HepG2 (cell line): ENCODE measurements around the gene ZNF507. TPM values are rescaled to one million over a fixed set of nuclear protein-coding genes. Genes with fewer than 3 reads are reported as not detected.

Experiments
- AGO2 ChIP-seq: fragments of 200-400 bp; formaldehyde crosslinking; optimal IDR thresholded peaks from 2 replicates; pipeline ENCODE3; 2017; ENCODE audit warnings: mild to moderate bottlenecking, low read depth, low read length, moderate library complexity
- BCL6 ChIP-seq: IDR thresholded peaks from 2 replicates; pipeline ENCODE4 v1.6.1; 2016; ENCODE audit warnings: missing genetic modification reagents, missing compliant biosample characterization
- IKZF4 ChIP-seq: sonication (generic); formaldehyde crosslinking; IDR thresholded peaks from 2 replicates; pipeline ENCODE4 v1.5.1; 2020; ENCODE audit warnings: borderline replicate concordance, mild to moderate bottlenecking, low read depth, missing genetic modification reagents; ENCODE audit errors: not compliant biosample characterization
- KAT2B ChIP-seq: fragments of 150-350 bp; IDR thresholded peaks from 2 replicates; pipeline ENCODE4 v1.6.1; 2014; ENCODE audit warnings: low read depth, low read length, borderline replicate concordance
- RCOR2 ChIP-seq: IDR thresholded peaks from 2 replicates; pipeline ENCODE4 v1.6.1; 2016; ENCODE audit warnings: missing biosample characterization, missing genetic modification reagents
- SPEN ChIP-seq: sonication (generic); formaldehyde crosslinking; IDR thresholded peaks from 2 replicates; pipeline ENCODE4 v1.5.1; 2020; ENCODE audit warnings: low read depth, mild to moderate bottlenecking, missing genetic modification reagents
- TFDP1 ChIP-seq: IDR thresholded peaks from 2 replicates; pipeline ENCODE4 v1.6.1; 2016; ENCODE audit warnings: missing compliant biosample characterization, missing genetic modification reagents, borderline replicate concordance
- ZEB1 ChIP-seq: IDR thresholded peaks from 2 replicates; pipeline ENCODE4 v1.6.1; 2012; ENCODE audit warnings: mild to moderate bottlenecking, low read depth, inconsistent platforms; ENCODE audit not compliant: insufficient replicate concordance
- ZFY ChIP-seq: sonication (generic); formaldehyde crosslinking; IDR thresholded peaks from 2 replicates; pipeline ENCODE4 v1.4.0; 2020; ENCODE audit warnings: missing genetic modification reagents
- ZNF256 ChIP-seq: sonication (generic); formaldehyde crosslinking; conservative IDR thresholded peaks from 2 replicates; pipeline ENCODE4 v1.4.0; 2020; ENCODE audit warnings: missing genetic modification reagents
- ZNF512B ChIP-seq: sonication (generic); formaldehyde crosslinking; IDR thresholded peaks from 2 replicates; pipeline ENCODE4 v1.5.1; 2020; ENCODE audit warnings: missing genetic modification reagents, mild to moderate bottlenecking, borderline replicate concordance
- ZNF550 ChIP-seq: sonication (generic); formaldehyde crosslinking; IDR thresholded peaks from 2 replicates; pipeline ENCODE4 v1.4.0; 2020; ENCODE audit warnings: mild to moderate bottlenecking, missing genetic modification reagents, borderline replicate concordance
- ZNF775 ChIP-seq: sonication (generic); formaldehyde crosslinking; IDR thresholded peaks from 2 replicates; pipeline ENCODE4 v1.4.0; 2020; ENCODE audit warnings: missing genetic modification reagents, mild to moderate bottlenecking, moderate library complexity, borderline replicate concordance
- ZSCAN21 ChIP-seq: sonication (generic); formaldehyde crosslinking; IDR thresholded peaks from 2 replicates; pipeline ENCODE4 v1.8.0; 2022; ENCODE audit warnings: mild to moderate bottlenecking, missing genetic modification reagents, moderate library complexity, borderline replicate concordance
- polyA plus RNA-seq, 8 experiments: library from polyadenylated mRNA; depleted of rRNA in 3 of 8; stranded (reverse) in 7 of 8; unstranded in 1 of 8; fragments of >200 nt; fragmentation: Illumina TruSeq in 4 of 8; extraction: Trizol in 4 of 8; gene quantifications; 2 replicates each; pipeline versions ENCODE4 v1.2.1 to v1.2.3, GENCODE V29; 2011 to 2016; ENCODE audit warnings: low read depth in 4 of 8, missing spikeins in 1 of 8, mixed read lengths in 1 of 8; ENCODE audit not compliant: insufficient read depth in 1 of 8
- total RNA-seq, 5 experiments: library from RNA; depleted of rRNA; stranded (reverse); fragments of >200 nt; fragmentation: Illumina TruSeq; extraction: Trizol; gene quantifications; 2 replicates each; pipeline ENCODE4 v1.2.3, GENCODE V29; 2016; ENCODE audit warnings: low read depth in 1 of 5
- TF ChIP-seq, protein P1 (sequence below): sonication (generic); formaldehyde crosslinking; IDR thresholded peaks from 2 replicates; pipeline ENCODE4 v1.5.0; 2020; ENCODE audit warnings: missing genetic modification reagents
- TF ChIP-seq, protein P2 (sequence below): sonication (generic); formaldehyde crosslinking; IDR thresholded peaks from 2 replicates; pipeline ENCODE4 v1.4.0; 2020; ENCODE audit warnings: missing genetic modification reagents
- TF ChIP-seq, protein P3 (sequence below): sonication (generic); formaldehyde crosslinking; IDR thresholded peaks from 2 replicates; pipeline ENCODE4 v1.8.0; 2022; ENCODE audit warnings: missing genetic modification reagents, mild to moderate bottlenecking, borderline replicate concordance
- TF ChIP-seq, protein P4 (sequence below): sonication (generic); formaldehyde crosslinking; IDR thresholded peaks from 2 replicates; pipeline ENCODE4 v1.5.0; 2020; ENCODE audit warnings: missing genetic modification reagents, mild to moderate bottlenecking, borderline replicate concordance

The ZNF507 gene
- total and polyA plus RNA-seq, 2 of the 13 experiments (the other 11 are each of a cell fraction or from before 2014, with no cell fraction given), result 7.3 to 10.9 TPM

DNA sequence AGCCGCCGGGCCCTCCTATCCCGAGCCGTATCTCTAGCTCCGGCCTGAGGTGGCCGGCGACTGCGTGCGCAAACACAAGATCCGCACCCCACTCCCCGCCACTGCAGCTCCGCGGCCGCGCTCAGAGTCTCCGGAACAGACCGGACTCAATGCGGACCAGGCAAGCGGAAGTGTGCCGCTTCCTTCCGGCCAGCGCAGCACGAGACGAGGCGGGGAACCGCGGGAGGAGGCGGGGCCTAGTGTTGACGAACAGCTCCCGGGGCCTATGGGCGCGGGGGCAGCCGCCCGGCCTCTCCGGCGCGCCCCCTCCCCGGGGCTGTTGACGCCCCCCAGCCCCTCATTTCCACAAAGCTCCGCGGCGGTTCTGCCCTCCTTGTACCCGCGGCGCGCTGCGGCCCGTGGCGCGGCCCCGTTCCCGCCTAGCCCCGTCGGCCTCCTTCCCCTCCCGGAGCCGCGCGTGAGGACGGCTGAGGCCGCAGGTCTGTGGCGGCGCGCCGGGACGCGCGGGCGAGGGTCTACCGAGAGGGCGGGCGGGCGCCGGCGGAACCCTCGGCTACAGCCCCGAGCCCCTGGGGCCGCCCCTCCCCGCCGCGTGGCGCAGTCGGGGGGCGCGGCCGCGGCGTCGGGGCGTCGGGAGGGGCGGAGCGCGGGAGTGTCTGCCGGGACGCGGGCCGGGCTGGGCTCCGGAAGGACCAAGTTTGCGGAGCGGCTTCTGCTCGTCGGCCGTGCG, 60.2 kb downstream of the ZNF507 start, which contains the start of gene DPY19L3 (continued):
- TF ChIP-seq ZNF512B (CRISPR knock-in tag), result no peak
- TF ChIP-seq BCL6 (CRISPR knock-in tag), result no peak
- peak; percentile 88; the same call in 1 of the 2 replicates for TF ChIP-seq TFDP1 (CRISPR knock-in tag)
- TF ChIP-seq AGO2, result peak; percentile 24
- TF ChIP-seq ZNF256 (CRISPR knock-in tag), result no peak
- TF ChIP-seq, protein P1, sequence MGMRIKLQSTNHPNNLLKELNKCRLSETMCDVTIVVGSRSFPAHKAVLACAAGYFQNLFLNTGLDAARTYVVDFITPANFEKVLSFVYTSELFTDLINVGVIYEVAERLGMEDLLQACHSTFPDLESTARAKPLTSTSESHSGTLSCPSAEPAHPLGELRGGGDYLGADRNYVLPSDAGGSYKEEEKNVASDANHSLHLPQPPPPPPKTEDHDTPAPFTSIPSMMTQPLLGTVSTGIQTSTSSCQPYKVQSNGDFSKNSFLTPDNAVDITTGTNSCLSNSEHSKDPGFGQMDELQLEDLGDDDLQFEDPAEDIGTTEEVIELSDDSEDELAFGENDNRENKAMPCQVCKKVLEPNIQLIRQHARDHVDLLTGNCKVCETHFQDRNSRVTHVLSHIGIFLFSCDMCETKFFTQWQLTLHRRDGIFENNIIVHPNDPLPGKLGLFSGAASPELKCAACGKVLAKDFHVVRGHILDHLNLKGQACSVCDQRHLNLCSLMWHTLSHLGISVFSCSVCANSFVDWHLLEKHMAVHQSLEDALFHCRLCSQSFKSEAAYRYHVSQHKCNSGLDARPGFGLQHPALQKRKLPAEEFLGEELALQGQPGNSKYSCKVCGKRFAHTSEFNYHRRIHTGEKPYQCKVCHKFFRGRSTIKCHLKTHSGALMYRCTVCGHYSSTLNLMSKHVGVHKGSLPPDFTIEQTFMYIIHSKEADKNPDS (CRISPR knock-in tag), result no peak
- no peak for TF ChIP-seq KAT2B
- TF ChIP-seq ZNF550 (CRISPR knock-in tag), result no peak
- TF ChIP-seq, protein P2, sequence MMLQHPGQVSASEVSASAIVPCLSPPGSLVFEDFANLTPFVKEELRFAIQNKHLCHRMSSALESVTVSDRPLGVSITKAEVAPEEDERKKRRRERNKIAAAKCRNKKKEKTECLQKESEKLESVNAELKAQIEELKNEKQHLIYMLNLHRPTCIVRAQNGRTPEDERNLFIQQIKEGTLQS, result peak; percentile 11; the same call in 1 of the 2 replicates
- TF ChIP-seq SPEN (CRISPR knock-in tag), result peak; percentile 85
- TF ChIP-seq, protein P3, sequence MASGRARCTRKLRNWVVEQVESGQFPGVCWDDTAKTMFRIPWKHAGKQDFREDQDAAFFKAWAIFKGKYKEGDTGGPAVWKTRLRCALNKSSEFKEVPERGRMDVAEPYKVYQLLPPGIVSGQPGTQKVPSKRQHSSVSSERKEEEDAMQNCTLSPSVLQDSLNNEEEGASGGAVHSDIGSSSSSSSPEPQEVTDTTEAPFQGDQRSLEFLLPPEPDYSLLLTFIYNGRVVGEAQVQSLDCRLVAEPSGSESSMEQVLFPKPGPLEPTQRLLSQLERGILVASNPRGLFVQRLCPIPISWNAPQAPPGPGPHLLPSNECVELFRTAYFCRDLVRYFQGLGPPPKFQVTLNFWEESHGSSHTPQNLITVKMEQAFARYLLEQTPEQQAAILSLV (CRISPR knock-in tag), result peak; percentile 71; the same call in 1 of the 2 replicates
- no peak for TF ChIP-seq ZEB1
- no peak for TF ChIP-seq RCOR2 (CRISPR knock-in tag)
- peak; percentile 3 for TF ChIP-seq IKZF4 (CRISPR knock-in tag)
- peak; percentile 89 for TF ChIP-seq ZFY (CRISPR knock-in tag)
- TF ChIP-seq ZSCAN21 (CRISPR knock-in tag), result no peak; the same call in 1 of the 2 replicates
- TF ChIP-seq, protein P4, sequence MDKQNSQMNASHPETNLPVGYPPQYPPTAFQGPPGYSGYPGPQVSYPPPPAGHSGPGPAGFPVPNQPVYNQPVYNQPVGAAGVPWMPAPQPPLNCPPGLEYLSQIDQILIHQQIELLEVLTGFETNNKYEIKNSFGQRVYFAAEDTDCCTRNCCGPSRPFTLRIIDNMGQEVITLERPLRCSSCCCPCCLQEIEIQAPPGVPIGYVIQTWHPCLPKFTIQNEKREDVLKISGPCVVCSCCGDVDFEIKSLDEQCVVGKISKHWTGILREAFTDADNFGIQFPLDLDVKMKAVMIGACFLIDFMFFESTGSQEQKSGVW (CRISPR knock-in tag), result no peak
- no peak for TF ChIP-seq ZNF775 (CRISPR knock-in tag)
